ENCODE data around the gene CACNA2D3.

DNA sequence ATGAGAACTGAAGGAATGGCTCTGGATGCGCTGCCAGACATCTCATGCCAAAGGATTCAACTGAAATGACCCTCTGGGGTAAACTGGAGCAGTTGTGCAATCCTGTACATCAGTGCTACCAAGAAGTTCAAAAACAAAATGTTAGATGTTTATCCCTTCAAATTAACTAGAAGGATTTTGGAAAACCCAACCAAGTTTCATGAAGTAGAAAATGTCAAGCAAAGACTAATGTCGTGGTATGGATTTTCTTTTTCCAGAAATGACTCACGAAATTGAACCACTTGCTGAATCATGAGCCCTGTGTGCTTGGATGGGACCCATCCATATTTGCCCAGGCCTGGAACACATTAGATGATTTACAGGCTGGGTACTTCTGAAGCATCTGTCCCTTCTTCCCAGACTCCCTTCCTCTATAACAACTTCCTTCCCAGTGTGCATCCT lies 703.9 kb downstream of the CACNA2D3 start:
- TF ChIP-seq CTCF (conservative IDR thresholded peaks at IDR 0.05) (no peak), EZH2 (IDR thresholded peaks at IDR 0.05; ENCODE audit: low read depth) (no peak)

Data from PC-9 (cell line).